Measurements from ENCODE around the gene EVL. TPM values are rescaled to one million over a fixed set of nuclear protein-coding genes. Genes with fewer than 3 reads are reported as not detected.
A peak's percentile ranks its signal among the peaks of the same experiment; 100 is the strongest.

The EVL gene
- total RNA-seq, 1 donor from 2014 or later = 9.1 TPM

- no peak for DNase-seq (ENCODE audit: low read depth in 2 of 2)
Measured at GRCh38 chr14:100082723-100083122, 17.5 kb downstream of the EVL start.

GRCh38 chr14:100083706-100084105, 18.5 kb downstream of the EVL start:
- no peak for DNase-seq (ENCODE audit: low read depth in 2 of 2)

GRCh38 chr14:100084591-100084990, 19.4 kb downstream of the EVL start:
- no peak for DNase-seq (ENCODE audit: low read depth in 2 of 2)

- DNase-seq (ENCODE audit: low read depth in 2 of 2) = no peak
Measured at GRCh38 chr14:100085462-100085861, 20.2 kb downstream of the EVL start.

- DNase-seq (ENCODE audit: low read depth in 2 of 2) = no peak
Measured at GRCh38 chr14:100086361-100086760, 21.1 kb downstream of the EVL start.

- no peak for DNase-seq (ENCODE audit: low read depth in 2 of 2)
Measured at GRCh38 chr14:100088226-100088625, 23.0 kb downstream of the EVL start.

- no peak for DNase-seq (ENCODE audit: low read depth in 2 of 2)
Measured at GRCh38 chr14:100091386-100091785, 26.2 kb downstream of the EVL start.

GRCh38 chr14:100092832-100093231, 27.6 kb downstream of the EVL start:
- DNase-seq (ENCODE audit: low read depth in 2 of 2) = no peak

- no peak for DNase-seq (ENCODE audit: low read depth in 2 of 2)
Measured at GRCh38 chr14:100093319-100093718, 28.1 kb downstream of the EVL start.

GRCh38 chr14:100096656-100097055, 31.4 kb downstream of the EVL start:
- no peak for DNase-seq (ENCODE audit: low read depth in 2 of 2)

GRCh38 chr14:100098171-100098570, 32.9 kb downstream of the EVL start:
- DNase-seq (ENCODE audit: low read depth in 2 of 2) = no peak

GRCh38 chr14:100100032-100100703, 34.9 kb downstream of the EVL start:
- no peak for DNase-seq (ENCODE audit: low read depth in 2 of 2)

GRCh38 chr14:100102156-100102785, 37.0 kb downstream of the EVL start:
- DNase-seq (ENCODE audit: low read depth in 2 of 2) = no peak

GRCh38 chr14:100103250-100104005, 38.2 kb downstream of the EVL start:
- peak in 1 of 2 donors; percentile 36 for DNase-seq (ENCODE audit: low read depth in 2 of 2)

GRCh38 chr14:100104006-100104352, 38.8 kb downstream of the EVL start:
- no peak for DNase-seq (ENCODE audit: low read depth in 2 of 2)

- peak in 1 of 2 donors; percentile 43 for DNase-seq (ENCODE audit: low read depth in 2 of 2)
Measured at GRCh38 chr14:100104523-100105300, 39.5 kb downstream of the EVL start.

- no peak for DNase-seq (ENCODE audit: low read depth in 2 of 2)
Measured at GRCh38 chr14:100105357-100106169, 40.3 kb downstream of the EVL start.

GRCh38 chr14:100106250-100107112, 41.3 kb downstream of the EVL start:
- DNase-seq (ENCODE audit: low read depth in 2 of 2) = peak; percentile 35 to 43

- DNase-seq (ENCODE audit: low read depth in 2 of 2) = no peak
Measured at GRCh38 chr14:100107236-100107635, 42.0 kb downstream of the EVL start.

Data from lung microvascular endothelial cell (primary cell).